Duodenal mucosa (tissue), 2 donors: ENCODE measurements around the gene CLEC4F.

Source experiments
- H3K27ac ChIP-seq: one replicate; pipeline ENCODE4 v1.7.0; 2013; ENCODE audit warnings: low read depth, low read length
- H3K27me3 ChIP-seq, 2 donors: one replicate each; pipeline ENCODE4 v1.7.0; 2013; ENCODE audit warnings: low read length in 2 of 2, control low read depth in 1 of 2; ENCODE audit not compliant: insufficient read depth in 2 of 2, control insufficient read depth in 1 of 2
- H3K36me3 ChIP-seq, 2 donors: one replicate each; pipeline ENCODE4 v1.7.0; 2013; ENCODE audit warnings: low read length in 2 of 2, control low read depth in 1 of 2; ENCODE audit not compliant: insufficient read depth in 2 of 2, control insufficient read depth in 1 of 2
- H3K4me1 ChIP-seq, 2 donors: one replicate each; pipeline ENCODE4 v1.7.0; 2013; ENCODE audit warnings: low read length in 2 of 2, control low read depth in 1 of 2; ENCODE audit not compliant: insufficient read depth in 2 of 2, control insufficient read depth in 1 of 2
- H3K4me3 ChIP-seq, 2 donors: one replicate each; pipeline ENCODE4 v1.7.0; 2013; ENCODE audit warnings: low read length in 2 of 2, low read depth in 1 of 2
- H3K9ac ChIP-seq, 2 donors: one replicate each; pipeline ENCODE4 v1.7.0; 2013; ENCODE audit warnings: low read length in 2 of 2, low read depth in 1 of 2
- H3K9me3 ChIP-seq, 2 donors: one replicate each; pipeline ENCODE4 v1.7.0; 2013; ENCODE audit warnings: low read length in 2 of 2, control low read depth in 1 of 2; ENCODE audit not compliant: control insufficient read depth in 1 of 2

Gene CLEC4F

DNA sequence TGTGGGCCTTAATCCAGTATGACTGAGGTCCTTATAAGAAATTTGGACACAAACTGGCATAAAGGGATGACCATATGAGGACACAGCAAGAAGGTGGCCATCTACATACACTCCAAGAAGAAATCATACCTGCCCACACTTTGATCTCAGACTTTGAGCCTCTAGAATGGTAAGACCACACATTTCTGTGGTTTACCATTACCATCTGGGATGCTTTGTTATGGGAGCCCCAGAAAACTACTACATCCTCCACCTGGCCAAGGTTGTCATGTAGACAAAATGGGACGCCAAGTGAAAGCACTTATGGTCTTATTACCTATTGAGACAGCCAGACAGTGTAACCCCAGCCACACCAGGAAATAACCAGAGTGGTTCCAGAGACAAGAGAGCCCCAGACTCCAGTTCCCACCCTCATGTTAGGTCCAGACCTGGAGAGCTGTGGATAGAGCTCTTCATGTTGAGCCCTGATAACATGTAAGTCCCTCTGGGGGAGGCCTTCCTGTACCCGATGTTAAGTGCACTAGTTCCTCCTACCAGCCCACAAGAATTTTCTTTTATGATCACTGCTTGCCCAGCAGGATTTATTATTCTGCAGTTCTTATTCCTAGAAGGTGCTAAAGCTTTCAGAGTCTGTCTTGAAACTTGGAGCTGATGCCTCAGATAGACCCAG, 47.8 kb downstream of the CLEC4F start:
- H3K36me3 ChIP-seq, result no peaks in the 10 kb centered on the region
- peaks cover 33 to 41% of the 10 kb centered on the region in 2 donors for H3K27me3 ChIP-seq
- no peak overlapping the region for H3K9ac ChIP-seq
- H3K4me3 ChIP-seq, result no peak overlapping the region
- H3K4me1 ChIP-seq, result peaks cover 3 to 4% of the 10 kb centered on the region in 2 donors
- no peak overlapping the region for H3K27ac ChIP-seq
- no peaks in the 10 kb centered on the region for H3K9me3 ChIP-seq

DNA sequence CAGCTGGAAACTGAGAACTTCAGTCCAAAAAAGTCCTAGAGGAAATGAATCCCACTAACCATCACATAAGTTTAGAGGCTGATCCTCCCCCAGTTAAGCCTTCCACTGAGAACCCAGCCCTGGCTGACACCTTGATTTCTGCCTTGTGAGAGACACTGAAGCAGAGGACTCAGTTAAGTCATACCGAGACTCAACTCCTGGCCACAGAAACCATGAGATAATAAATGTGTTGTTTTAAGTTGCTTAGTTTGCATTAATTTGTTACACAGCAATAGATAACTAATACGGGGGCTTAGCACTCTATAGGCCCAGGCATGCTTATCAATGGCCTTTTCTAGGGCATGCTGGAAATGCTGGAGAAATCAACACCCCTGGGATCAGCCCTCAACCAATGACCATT, 49.0 kb downstream of the CLEC4F start:
- peaks cover 45 to 53% of the 10 kb centered on the region in 2 donors for H3K27me3 ChIP-seq
- peaks cover 6 to 7% of the 10 kb centered on the region in 2 donors for H3K4me1 ChIP-seq
- H3K4me3 ChIP-seq, result no peak overlapping the region
- H3K36me3 ChIP-seq, result no peaks in the 10 kb centered on the region
- no peak overlapping the region for H3K27ac ChIP-seq
- no peaks in the 10 kb centered on the region for H3K9me3 ChIP-seq
- H3K9ac ChIP-seq, result no peak overlapping the region

DNA sequence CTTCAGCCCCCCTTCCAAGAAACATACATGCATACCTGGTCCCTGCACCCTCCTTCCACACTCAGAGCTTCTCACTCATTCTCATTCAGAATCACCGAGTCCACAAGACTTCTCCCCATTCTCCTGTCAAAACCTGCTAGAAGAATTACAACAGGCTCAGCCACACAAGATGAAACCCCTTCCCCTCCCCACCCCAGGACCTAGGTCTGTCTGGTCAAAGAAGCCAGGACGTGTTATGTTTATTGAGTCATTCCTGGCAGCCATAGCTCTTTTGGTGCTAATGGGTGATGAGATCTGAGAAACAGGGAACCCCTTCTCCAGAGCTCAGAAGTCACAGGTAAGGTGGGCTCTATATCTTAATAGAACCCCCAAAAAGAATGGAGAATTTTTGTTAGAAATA, 50.9 kb downstream of the CLEC4F start:
- peaks cover 6 to 7% of the 10 kb centered on the region in 2 donors for H3K4me1 ChIP-seq
- H3K27me3 ChIP-seq, result peaks cover 50 to 51% of the 10 kb centered on the region in 2 donors
- H3K4me3 ChIP-seq, result no peak overlapping the region
- no peaks in the 10 kb centered on the region for H3K36me3 ChIP-seq
- no peak overlapping the region for H3K9ac ChIP-seq
- no peak overlapping the region for H3K27ac ChIP-seq
- no peaks in the 10 kb centered on the region for H3K9me3 ChIP-seq

DNA sequence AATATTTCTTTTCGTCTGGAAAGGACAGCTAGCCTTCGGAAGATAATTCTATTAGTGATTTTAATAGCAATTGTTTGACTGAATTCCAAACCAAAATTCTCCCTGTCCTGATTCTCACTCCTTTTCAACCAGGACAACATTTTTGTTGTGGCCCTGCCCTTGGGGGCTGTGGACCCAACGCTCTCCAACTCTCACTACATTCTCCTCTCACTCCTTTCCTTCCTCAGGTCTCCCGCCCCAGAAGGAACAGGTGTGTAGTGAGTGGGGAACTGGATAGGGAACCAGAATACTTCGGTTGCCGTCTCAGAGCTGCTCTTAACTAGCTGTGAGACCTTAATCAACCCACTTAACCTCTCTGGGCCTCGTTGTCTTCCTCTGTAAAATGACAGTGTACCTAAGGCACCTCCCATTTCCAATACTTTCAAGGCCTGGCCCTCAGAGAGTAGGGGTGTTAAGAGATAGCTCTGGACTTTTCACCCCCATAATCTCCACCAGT, 51.8 kb downstream of the CLEC4F start:
- Histone ChIP-seq H3K4me1 (peaks cover 6 to 7% of the 10 kb centered on the region in 2 donors), H3K9ac (no peak overlapping the region), H3K27ac (no peak overlapping the region), H3K36me3 (no peaks in the 10 kb centered on the region), H3K27me3 (peaks cover 47 to 50% of the 10 kb centered on the region in 2 donors), H3K9me3 (no peaks in the 10 kb centered on the region), H3K4me3 (no peak overlapping the region)

DNA sequence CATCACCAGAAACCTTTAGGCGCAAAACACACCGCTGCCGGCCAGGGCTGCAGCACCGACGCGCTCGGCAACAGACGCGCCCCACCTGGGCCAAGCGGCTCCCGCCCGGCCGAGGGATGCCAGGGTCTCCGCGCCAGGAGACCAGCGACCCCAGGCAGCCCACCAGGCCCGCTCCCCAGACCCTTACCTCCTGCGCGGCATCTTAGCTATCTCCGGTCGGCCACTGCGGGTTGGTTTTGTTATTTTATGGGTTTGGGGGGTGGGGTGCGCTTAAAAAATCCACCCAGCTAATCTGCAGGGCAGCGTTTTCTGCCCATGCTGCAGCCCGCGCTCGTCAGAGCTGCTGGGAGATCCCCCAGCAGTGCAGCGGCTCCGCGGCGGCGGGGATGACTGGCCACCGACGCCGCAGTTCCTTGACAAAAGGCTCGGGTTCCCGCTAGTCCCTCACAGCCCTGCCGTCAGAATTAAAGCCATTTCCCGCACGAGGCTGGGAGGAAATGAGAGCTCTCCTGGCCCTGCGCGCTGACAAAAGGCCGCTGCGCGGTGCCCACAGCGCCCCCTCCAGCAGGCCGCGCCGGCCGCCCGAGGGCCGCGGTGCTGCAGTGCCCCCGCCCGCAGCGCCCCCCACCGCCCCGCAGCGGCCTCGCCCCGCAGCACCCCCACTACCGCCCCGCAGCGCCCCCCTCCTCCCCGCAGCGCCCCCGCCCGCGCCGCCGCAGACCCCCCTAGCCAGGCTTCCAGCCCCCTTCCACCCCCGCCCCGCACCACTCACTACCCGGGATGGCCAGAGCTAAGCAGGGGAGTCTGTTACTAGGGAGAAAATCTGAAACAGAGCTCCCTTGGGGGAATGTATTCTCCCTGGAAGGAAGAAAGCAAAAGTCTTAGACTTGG, 52.5 kb downstream of the CLEC4F start, which contains the start of gene ADD2:
ADD2 (minus strand) TSS at position 502 of the 891 bp plus-strand sequence. CDS start 61,792 bp downstream, outside the sequence.
- peak within 1 kb of the TSS; percentile 25 to 53 for H3K4me3 ChIP-seq
- no peak within 1 kb of the TSS for H3K9ac ChIP-seq
- H3K27ac ChIP-seq, result no peak within 1 kb of the TSS

DNA sequence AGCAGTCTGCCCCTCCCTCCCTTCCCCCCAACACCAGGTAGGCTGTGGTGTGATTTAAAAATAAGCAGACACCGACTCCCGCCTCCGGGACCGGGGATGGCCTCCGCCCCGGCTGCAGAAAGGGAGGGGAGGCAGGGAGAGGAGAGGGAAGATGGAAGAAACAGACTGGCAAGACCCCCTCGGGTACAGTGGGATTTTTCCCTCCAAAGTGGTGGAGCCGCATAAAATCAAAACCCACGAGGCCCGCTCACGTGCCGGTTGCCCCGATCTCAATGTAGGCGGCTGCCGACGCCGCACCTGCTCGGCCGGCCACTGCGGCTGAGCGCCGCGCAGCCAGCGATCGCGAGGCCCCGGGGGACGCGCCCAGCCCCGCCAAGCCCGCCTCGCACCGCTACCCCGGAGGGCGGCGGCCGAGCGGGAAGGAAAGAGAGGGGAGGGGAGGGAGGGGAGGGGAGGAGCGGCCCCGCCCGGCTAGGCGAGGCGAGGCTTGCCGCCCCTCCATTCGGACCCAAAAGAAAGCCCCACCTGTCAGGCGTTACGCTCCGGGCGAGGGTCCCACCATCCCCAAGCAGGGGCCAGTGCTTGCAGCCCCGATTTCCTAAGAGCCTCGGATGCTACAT, 53.2 kb downstream of the CLEC4F start:
- Histone ChIP-seq H3K27ac (no peak overlapping the region), H3K4me3 (peak overlapping the region; percentile 25 to 53), H3K36me3 (no peaks in the 10 kb centered on the region), H3K4me1 (peaks cover 6 to 7% of the 10 kb centered on the region in 2 donors), H3K9me3 (no peaks in the 10 kb centered on the region), H3K27me3 (peaks cover 45% of the 10 kb centered on the region in 2 donors), H3K9ac (no peak overlapping the region)

More for the DNA sequence above, 52.5 kb downstream of the CLEC4F start, which contains the start of gene ADD2:
- Histone ChIP-seq H3K36me3 (no peaks in the 10 kb centered on the region), H3K4me1 (peaks cover 6 to 7% of the 10 kb centered on the region in 2 donors), H3K9me3 (no peaks in the 10 kb centered on the region), H3K27me3 (peaks cover 45 to 50% of the 10 kb centered on the region in 2 donors)

DNA sequence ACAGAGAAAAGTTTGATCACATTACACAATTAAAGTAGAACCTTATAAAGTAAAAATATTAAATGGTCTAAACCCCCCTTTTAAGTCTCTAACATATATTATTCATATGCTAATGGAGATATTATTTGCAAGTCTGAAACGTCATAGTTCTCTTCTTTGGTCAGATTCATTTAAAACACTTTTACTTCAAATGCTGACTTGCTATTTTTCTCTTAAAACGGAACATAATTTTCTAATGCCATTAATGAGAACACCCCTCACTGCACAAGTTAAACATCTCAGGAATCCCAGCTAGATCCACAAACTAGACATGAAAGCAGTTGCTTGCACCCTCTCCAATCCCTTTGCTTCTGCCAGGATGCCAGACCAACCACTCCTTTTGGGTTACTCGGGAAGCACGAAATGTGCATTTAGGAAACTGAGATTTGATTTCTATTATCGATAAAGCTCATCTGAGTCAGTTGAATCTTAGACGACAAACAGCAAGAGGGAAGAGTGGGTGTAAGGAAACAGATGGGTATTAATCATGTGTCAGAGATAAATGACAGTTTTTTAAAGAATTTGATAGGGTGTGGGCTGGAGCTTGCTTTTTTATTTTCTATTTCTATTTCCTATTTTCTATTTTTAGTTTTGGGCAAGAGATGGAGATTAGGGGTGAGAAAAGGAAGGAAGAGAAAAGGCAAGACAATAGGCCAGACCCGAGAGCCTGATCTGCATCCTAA, 53.9 kb downstream of the CLEC4F start:
- peak overlapping the region in 1 of 2 donors; percentile 53 for H3K4me3 ChIP-seq
- peaks cover 6 to 7% of the 10 kb centered on the region in 2 donors for H3K4me1 ChIP-seq
- peaks cover 45% of the 10 kb centered on the region in 2 donors for H3K27me3 ChIP-seq
- H3K9me3 ChIP-seq, result no peaks in the 10 kb centered on the region
- H3K27ac ChIP-seq, result no peak overlapping the region
- no peaks in the 10 kb centered on the region for H3K36me3 ChIP-seq
- H3K9ac ChIP-seq, result no peak overlapping the region

DNA sequence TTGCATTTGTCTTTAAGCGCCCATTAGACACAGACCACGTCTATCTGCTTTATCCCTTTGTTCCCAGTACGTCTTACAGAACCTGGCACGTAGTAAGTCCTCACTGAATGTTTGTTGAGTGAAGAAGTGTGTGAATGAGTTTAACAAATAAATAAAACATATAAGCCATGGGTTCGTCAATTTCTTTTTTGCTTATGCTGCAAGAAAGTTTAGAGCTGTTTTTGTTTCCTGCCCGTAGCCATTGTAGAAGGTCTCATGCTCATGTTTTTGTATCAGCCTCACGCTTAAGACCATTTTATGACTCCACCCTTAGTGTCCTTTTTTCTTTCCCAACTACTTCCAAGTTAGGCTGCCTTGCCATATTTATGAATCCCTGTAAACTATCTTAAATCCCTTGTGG, 54.9 kb downstream of the CLEC4F start:
- Histone ChIP-seq H3K4me3 (no peak overlapping the region), H3K9me3 (no peaks in the 10 kb centered on the region), H3K27ac (no peak overlapping the region), H3K27me3 (peaks cover 36 to 38% of the 10 kb centered on the region in 2 donors), H3K9ac (no peak overlapping the region), H3K36me3 (no peaks in the 10 kb centered on the region), H3K4me1 (peaks cover 6 to 7% of the 10 kb centered on the region in 2 donors)

DNA sequence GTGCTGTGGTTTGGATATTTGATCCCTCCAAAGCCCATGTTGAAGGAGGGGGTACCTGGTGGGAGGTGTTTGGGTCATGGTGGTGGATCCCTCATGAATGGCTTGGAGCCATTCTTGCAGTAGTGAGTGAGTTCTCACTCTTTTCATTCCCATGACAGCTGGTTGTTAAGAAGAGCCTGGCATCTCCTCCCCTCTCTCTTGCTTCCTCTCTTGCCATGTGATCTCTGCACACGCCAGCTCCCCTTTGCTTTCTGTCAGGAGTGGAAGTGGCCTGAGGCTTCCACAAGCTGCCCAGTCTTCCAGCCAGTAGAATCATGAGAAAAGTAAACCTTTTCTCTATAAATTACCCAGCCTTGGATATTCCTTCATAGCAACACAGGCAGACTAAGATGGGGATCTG, 61.0 kb downstream of the CLEC4F start:
- H3K4me3 ChIP-seq, result no peak overlapping the region
- peaks cover 3 to 7% of the 10 kb centered on the region in 2 donors for H3K27me3 ChIP-seq
- no peaks in the 10 kb centered on the region for H3K4me1 ChIP-seq
- no peaks in the 10 kb centered on the region for H3K36me3 ChIP-seq
- no peak overlapping the region for H3K27ac ChIP-seq
- no peaks in the 10 kb centered on the region for H3K9me3 ChIP-seq
- no peak overlapping the region for H3K9ac ChIP-seq
